ENCODE measurements around the gene GHRL.

GRCh38 chr3:10299175-10299574 lies 6.4 kb upstream of the GHRL start:
- TF ChIP-seq CTCF (IDR thresholded peaks at IDR 0.05; ENCODE audit: low read depth, low read length) (no peak), EZH2phosphoT487 (IDR thresholded peaks at IDR 0.05; ENCODE audit: low read depth) (no peak)
